Measurements from ENCODE around the gene EXOC3L1.

Gene EXOC3L1

GRCh38 chr16:67163999-67164558, 25.9 kb downstream of the EXOC3L1 start:
- no peaks in the 10 kb centered on the region for H3K4me1 ChIP-seq (ENCODE audit: control insufficient read depth, insufficient read depth, low read length)
- ChIA-PET CTCF (interaction anchor here (0.5 to 0.6 kb wide), 2 partner anchors 11 to 114 kb away, joined by 3 read pairs; no protein-coding TSS in a partner anchor), POLR2A (interaction anchor here (1.5 kb wide), 1 partner anchor 10 kb away, joined by 3 read pairs; no protein-coding TSS in a partner anchor)
- H3K27ac ChIP-seq (ENCODE audit: extremely low read depth, low read depth, low read length): no peak overlapping the region
- TF ChIP-seq REST (tag by site-specific recombination; IDR thresholded peaks at IDR 0.05) (no peak), ZFP3 (tag by site-specific recombination; IDR thresholded peaks at IDR 0.05; ENCODE audit: low read depth) (no peak), ZSCAN23 (tag by site-specific recombination; IDR thresholded peaks at IDR 0.05) (no peak), ZNF350 (tag by site-specific recombination; IDR thresholded peaks at IDR 0.05) (no peak), BCL11A (tag by site-specific recombination; IDR thresholded peaks at IDR 0.05; ENCODE audit: low read depth) (no peak), KLF8 (tag by site-specific recombination; IDR thresholded peaks at IDR 0.05) (no peak), REPIN1 (tag by site-specific recombination; IDR thresholded peaks at IDR 0.05; ENCODE audit: low read depth) (no peak), ZSCAN4 (tag by site-specific recombination; IDR thresholded peaks at IDR 0.05) (no peak)
- TF ChIP-seq, protein P1, sequence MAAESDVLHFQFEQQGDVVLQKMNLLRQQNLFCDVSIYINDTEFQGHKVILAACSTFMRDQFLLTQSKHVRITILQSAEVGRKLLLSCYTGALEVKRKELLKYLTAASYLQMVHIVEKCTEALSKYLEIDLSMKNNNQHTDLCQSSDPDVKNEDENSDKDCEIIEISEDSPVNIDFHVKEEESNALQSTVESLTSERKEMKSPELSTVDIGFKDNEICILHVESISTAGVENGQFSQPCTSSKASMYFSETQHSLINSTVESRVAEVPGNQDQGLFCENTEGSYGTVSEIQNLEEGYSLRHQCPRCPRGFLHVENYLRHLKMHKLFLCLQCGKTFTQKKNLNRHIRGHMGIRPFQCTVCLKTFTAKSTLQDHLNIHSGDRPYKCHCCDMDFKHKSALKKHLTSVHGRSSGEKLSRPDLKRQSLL (tag by site-specific recombination; IDR thresholded peaks at IDR 0.05): no peak
- H3K4me3 ChIP-seq (ENCODE audit: low read depth, low read length): no peak overlapping the region
- peaks cover 0 to 3% of the 10 kb centered on the region in 2 experiments; a peak in 1 of 3 replicates for H3K36me3 ChIP-seq (ENCODE audit: control insufficient read depth in 2 of 2, insufficient read depth in 1 of 2, low read length in 2 of 2)
- no peaks in the 10 kb centered on the region for H3K9me3 ChIP-seq (ENCODE audit: control insufficient read depth, insufficient read depth, low read depth, low read length)

GRCh38 chr16:67163164-67163998, 26.6 kb downstream of the EXOC3L1 start:
- H3K4me1 ChIP-seq (ENCODE audit: control insufficient read depth, insufficient read depth, low read length): no peaks in the 10 kb centered on the region
- ChIA-PET CTCF (interaction anchor here (0.6 to 1.6 kb wide), 2 partner anchors 17 to 29 kb away, joined by 3 to 5 read pairs; no protein-coding TSS in a partner anchor), POLR2A (interaction anchor here (1.5 kb wide), 1 partner anchor 11 kb away, joined by 3 read pairs; no protein-coding TSS in a partner anchor)
- H3K4me3 ChIP-seq (ENCODE audit: low read depth, low read length): no peak overlapping the region
- no peaks in the 10 kb centered on the region for H3K9me3 ChIP-seq (ENCODE audit: control insufficient read depth, insufficient read depth, low read depth, low read length)
- H3K27ac ChIP-seq (ENCODE audit: extremely low read depth, low read depth, low read length): no peak overlapping the region
- peaks cover 0 to 3% of the 10 kb centered on the region in 2 experiments; a peak in 1 of 3 replicates for H3K36me3 ChIP-seq (ENCODE audit: control insufficient read depth in 2 of 2, insufficient read depth in 1 of 2, low read length in 2 of 2)
- TF ChIP-seq ZNF548 (tag by site-specific recombination; IDR thresholded peaks at IDR 0.05) (no peak), ZNF132 (tag by site-specific recombination; IDR thresholded peaks at IDR 0.05; ENCODE audit: borderline replicate concordance) (no peak), INSM2 (tag by site-specific recombination; IDR thresholded peaks at IDR 0.05) (no peak), ZNF707 (tag by site-specific recombination; IDR thresholded peaks at IDR 0.05) (no peak), KLF17 (tag by site-specific recombination; IDR thresholded peaks at IDR 0.05) (no peak), ZNF514 (tag by site-specific recombination; IDR thresholded peaks at IDR 0.05) (no peak), MZF1 (tag by site-specific recombination; IDR thresholded peaks at IDR 0.05; ENCODE audit: borderline replicate concordance) (no peak), HIC1 (tag by site-specific recombination; IDR thresholded peaks at IDR 0.05) (no peak), ZNF148 (tag by site-specific recombination; IDR thresholded peaks at IDR 0.05; ENCODE audit: borderline replicate concordance) (no peak)

All from HEK293 (cell line).